CD4-positive, alpha-beta T cell treated with Interleukin-21 for 1 hour (primary cell): ENCODE data around the gene SNX1.

Experiments
- DNase-seq: peaks from one replicate; pipeline ENCODE4 v3.0.0-alpha.2; 2020

SNX1 gene

GRCh38 chr15:64166102-64166890 is 70.5 kb downstream of the SNX1 start:
- DNase-seq: no peak

GRCh38 chr15:64180235-64180824 is 84.5 kb downstream of the SNX1 start:
- DNase-seq: no peak

- no peak for DNase-seq
Observed at GRCh38 chr15:64182859-64183370, 87.1 kb downstream of the SNX1 start.

GRCh38 chr15:64185146-64185911 is 89.5 kb downstream of the SNX1 start:
- DNase-seq: no peak

- DNase-seq: no peak
Observed at GRCh38 chr15:64187396-64188191, 91.8 kb downstream of the SNX1 start.
